NB4 (cell line): ENCODE results near the gene TEX44.
"Not testable (repeated sequence)": the region's sequence is repeated elsewhere in the genome, so short reads cannot be mapped to it uniquely, and the experiment has no call there.

Experiments
- DNase-seq: peaks from one replicate; pipeline ENCODE4 v3.0.0; 2010; ENCODE audit warnings: low read depth
- H3K4me3 ChIP-seq: one replicate; pipeline ENCODE4 v1.5.1; 2011; ENCODE audit warnings: mild to moderate bottlenecking, low read depth, low read length, moderate library complexity
- CTCF ChIP-seq: IDR thresholded peaks from one replicate; pipeline ENCODE4 v1.5.1; 2012; ENCODE audit warnings: low read depth, low read length
- MAX ChIP-seq: IDR thresholded peaks from 2 replicates; pipeline ENCODE4 v1.6.1; 2011; ENCODE audit warnings: low read depth, low read length
- MYC ChIP-seq: IDR thresholded peaks from 2 replicates; pipeline ENCODE4 v1.6.1; 2011; ENCODE audit warnings: low read depth, low read length
- POLR2A ChIP-seq: IDR thresholded peaks from 2 replicates; pipeline ENCODE4 v1.6.1; 2011; ENCODE audit warnings: mild to moderate bottlenecking; ENCODE audit not compliant: insufficient read length; ENCODE audit errors: extremely low read depth

TEX44 gene

GRCh38 chr2:231568785-231569435 is 23.8 kb upstream of the TEX44 start:
- no peak for TF ChIP-seq POLR2A
- TF ChIP-seq MAX: no peak
- no peak for DNase-seq
- H3K4me3 ChIP-seq: no peak overlapping the region

GRCh38 chr2:231570915-231571314 is 21.7 kb upstream of the TEX44 start:
- not testable (repeated sequence) for H3K4me3 ChIP-seq, DNase-seq

- no peak for DNase-seq
- no peak overlapping the region for H3K4me3 ChIP-seq
- TF ChIP-seq MYC: no peak
- TF ChIP-seq POLR2A: no peak
- no peak for TF ChIP-seq CTCF
- no peak for TF ChIP-seq MAX
Observed at GRCh38 chr2:231571661-231572191, 20.9 kb upstream of the TEX44 start.

GRCh38 chr2:231573096-231573495 is 19.6 kb upstream of the TEX44 start:
- no peak overlapping the region for H3K4me3 ChIP-seq
- TF ChIP-seq MYC: no peak
- no peak for DNase-seq

GRCh38 chr2:231573698-231574421 is 18.8 kb upstream of the TEX44 start:
- TF ChIP-seq MAX (no peak), POLR2A (no peak), CTCF (no peak), MYC (no peak)
- DNase-seq: no peak
- no peak overlapping the region for H3K4me3 ChIP-seq

- H3K4me3 ChIP-seq: no peak overlapping the region
- peak; percentile 48 for DNase-seq
- TF ChIP-seq MAX: no peak
- TF ChIP-seq POLR2A: no peak
- no peak for TF ChIP-seq MYC
- no peak for TF ChIP-seq CTCF
Observed at GRCh38 chr2:231575612-231576256, 16.9 kb upstream of the TEX44 start.

GRCh38 chr2:231576465-231576864 is 16.2 kb upstream of the TEX44 start:
- H3K4me3 ChIP-seq: no peak overlapping the region
- DNase-seq: no peak
- TF ChIP-seq CTCF (no peak), MAX (no peak), MYC (no peak), POLR2A (no peak)

GRCh38 chr2:231578655-231579054 is 14.0 kb upstream of the TEX44 start:
- H3K4me3 ChIP-seq, DNase-seq: not testable (repeated sequence)
